Measurements from ENCODE around the gene ATP1B1. TPM values are rescaled to one million over a fixed set of nuclear protein-coding genes. Genes with fewer than 3 reads are reported as not detected.
A peak's percentile ranks its signal among the peaks of the same experiment; 100 is the strongest.

The ATP1B1 gene
- total and polyA plus RNA-seq, 2 experiments from 2014 or later = 51.0 to 73.4 TPM

- Mint-ChIP-seq H3K4me1 (peaks cover 57% of the 10 kb centered on the region), H3K36me3 (ENCODE audit: low read depth) (peaks cover 60% of the 10 kb centered on the region), H3K9me3 (peaks cover under 1% of the 10 kb centered on the region; the same call in 1 of the 3 replicates), H3K27ac (peak overlapping the region; percentile 92), H3K27me3 (ENCODE audit: insufficient read depth, low read depth, poor library complexity) (peaks cover 8% of the 10 kb centered on the region), H3K4me3 (no peak overlapping the region)
- H3F3A ChIP-seq (replicated peaks; ENCODE audit: low read depth) = 0 out of 2 replicates have a peak, but pooled peaks cover 4% of the 10 kb centered on the region
- no peak overlapping the region for H3K4me2 ChIP-seq
- peaks cover 21% of the 10 kb centered on the region for H3K36me3 ChIP-seq (ENCODE audit: insufficient read depth)
- no peaks in the 10 kb centered on the region for H3K27me3 ChIP-seq (ENCODE audit: insufficient read depth)
- H2AFZ ChIP-seq = no peak overlapping the region
- ATAC-seq = no peak
- no peaks in the 10 kb centered on the region for H3K9me2 ChIP-seq (ENCODE audit: insufficient read depth)
- no peak for DNase-seq (ENCODE audit: low spot score)
- peaks cover 81% of the 10 kb centered on the region for H3K79me2 ChIP-seq (replicated peaks; ENCODE audit: insufficient read depth)
- H3K4me1 ChIP-seq (ENCODE audit: insufficient read depth) = peaks cover 55% of the 10 kb centered on the region
- no peaks in the 10 kb centered on the region; the same call in none of the 2 replicates for H4K20me1 ChIP-seq (replicated peaks; ENCODE audit: insufficient read depth)
- no peak overlapping the region for H3K4me3 ChIP-seq
- no peak for TF ChIP-seq EZH2 (IDR thresholded peaks at IDR 0.05; ENCODE audit: low read depth, unreplicated experiment)
- TF ChIP-seq CREB1 (CRISPR knock-in tag; IDR thresholded peaks at IDR 0.05; ENCODE audit: low read depth) = no peak
- TF ChIP-seq STAT1 (IDR thresholded peaks at IDR 0.05; ENCODE audit: unreplicated experiment) = no peak
- TF ChIP-seq, protein P1, sequence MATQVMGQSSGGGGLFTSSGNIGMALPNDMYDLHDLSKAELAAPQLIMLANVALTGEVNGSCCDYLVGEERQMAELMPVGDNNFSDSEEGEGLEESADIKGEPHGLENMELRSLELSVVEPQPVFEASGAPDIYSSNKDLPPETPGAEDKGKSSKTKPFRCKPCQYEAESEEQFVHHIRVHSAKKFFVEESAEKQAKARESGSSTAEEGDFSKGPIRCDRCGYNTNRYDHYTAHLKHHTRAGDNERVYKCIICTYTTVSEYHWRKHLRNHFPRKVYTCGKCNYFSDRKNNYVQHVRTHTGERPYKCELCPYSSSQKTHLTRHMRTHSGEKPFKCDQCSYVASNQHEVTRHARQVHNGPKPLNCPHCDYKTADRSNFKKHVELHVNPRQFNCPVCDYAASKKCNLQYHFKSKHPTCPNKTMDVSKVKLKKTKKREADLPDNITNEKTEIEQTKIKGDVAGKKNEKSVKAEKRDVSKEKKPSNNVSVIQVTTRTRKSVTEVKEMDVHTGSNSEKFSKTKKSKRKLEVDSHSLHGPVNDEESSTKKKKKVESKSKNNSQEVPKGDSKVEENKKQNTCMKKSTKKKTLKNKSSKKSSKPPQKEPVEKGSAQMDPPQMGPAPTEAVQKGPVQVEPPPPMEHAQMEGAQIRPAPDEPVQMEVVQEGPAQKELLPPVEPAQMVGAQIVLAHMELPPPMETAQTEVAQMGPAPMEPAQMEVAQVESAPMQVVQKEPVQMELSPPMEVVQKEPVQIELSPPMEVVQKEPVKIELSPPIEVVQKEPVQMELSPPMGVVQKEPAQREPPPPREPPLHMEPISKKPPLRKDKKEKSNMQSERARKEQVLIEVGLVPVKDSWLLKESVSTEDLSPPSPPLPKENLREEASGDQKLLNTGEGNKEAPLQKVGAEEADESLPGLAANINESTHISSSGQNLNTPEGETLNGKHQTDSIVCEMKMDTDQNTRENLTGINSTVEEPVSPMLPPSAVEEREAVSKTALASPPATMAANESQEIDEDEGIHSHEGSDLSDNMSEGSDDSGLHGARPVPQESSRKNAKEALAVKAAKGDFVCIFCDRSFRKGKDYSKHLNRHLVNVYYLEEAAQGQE (IDR thresholded peaks at IDR 0.05; ENCODE audit: unreplicated experiment) = no peak
- TF ChIP-seq, protein P2, sequence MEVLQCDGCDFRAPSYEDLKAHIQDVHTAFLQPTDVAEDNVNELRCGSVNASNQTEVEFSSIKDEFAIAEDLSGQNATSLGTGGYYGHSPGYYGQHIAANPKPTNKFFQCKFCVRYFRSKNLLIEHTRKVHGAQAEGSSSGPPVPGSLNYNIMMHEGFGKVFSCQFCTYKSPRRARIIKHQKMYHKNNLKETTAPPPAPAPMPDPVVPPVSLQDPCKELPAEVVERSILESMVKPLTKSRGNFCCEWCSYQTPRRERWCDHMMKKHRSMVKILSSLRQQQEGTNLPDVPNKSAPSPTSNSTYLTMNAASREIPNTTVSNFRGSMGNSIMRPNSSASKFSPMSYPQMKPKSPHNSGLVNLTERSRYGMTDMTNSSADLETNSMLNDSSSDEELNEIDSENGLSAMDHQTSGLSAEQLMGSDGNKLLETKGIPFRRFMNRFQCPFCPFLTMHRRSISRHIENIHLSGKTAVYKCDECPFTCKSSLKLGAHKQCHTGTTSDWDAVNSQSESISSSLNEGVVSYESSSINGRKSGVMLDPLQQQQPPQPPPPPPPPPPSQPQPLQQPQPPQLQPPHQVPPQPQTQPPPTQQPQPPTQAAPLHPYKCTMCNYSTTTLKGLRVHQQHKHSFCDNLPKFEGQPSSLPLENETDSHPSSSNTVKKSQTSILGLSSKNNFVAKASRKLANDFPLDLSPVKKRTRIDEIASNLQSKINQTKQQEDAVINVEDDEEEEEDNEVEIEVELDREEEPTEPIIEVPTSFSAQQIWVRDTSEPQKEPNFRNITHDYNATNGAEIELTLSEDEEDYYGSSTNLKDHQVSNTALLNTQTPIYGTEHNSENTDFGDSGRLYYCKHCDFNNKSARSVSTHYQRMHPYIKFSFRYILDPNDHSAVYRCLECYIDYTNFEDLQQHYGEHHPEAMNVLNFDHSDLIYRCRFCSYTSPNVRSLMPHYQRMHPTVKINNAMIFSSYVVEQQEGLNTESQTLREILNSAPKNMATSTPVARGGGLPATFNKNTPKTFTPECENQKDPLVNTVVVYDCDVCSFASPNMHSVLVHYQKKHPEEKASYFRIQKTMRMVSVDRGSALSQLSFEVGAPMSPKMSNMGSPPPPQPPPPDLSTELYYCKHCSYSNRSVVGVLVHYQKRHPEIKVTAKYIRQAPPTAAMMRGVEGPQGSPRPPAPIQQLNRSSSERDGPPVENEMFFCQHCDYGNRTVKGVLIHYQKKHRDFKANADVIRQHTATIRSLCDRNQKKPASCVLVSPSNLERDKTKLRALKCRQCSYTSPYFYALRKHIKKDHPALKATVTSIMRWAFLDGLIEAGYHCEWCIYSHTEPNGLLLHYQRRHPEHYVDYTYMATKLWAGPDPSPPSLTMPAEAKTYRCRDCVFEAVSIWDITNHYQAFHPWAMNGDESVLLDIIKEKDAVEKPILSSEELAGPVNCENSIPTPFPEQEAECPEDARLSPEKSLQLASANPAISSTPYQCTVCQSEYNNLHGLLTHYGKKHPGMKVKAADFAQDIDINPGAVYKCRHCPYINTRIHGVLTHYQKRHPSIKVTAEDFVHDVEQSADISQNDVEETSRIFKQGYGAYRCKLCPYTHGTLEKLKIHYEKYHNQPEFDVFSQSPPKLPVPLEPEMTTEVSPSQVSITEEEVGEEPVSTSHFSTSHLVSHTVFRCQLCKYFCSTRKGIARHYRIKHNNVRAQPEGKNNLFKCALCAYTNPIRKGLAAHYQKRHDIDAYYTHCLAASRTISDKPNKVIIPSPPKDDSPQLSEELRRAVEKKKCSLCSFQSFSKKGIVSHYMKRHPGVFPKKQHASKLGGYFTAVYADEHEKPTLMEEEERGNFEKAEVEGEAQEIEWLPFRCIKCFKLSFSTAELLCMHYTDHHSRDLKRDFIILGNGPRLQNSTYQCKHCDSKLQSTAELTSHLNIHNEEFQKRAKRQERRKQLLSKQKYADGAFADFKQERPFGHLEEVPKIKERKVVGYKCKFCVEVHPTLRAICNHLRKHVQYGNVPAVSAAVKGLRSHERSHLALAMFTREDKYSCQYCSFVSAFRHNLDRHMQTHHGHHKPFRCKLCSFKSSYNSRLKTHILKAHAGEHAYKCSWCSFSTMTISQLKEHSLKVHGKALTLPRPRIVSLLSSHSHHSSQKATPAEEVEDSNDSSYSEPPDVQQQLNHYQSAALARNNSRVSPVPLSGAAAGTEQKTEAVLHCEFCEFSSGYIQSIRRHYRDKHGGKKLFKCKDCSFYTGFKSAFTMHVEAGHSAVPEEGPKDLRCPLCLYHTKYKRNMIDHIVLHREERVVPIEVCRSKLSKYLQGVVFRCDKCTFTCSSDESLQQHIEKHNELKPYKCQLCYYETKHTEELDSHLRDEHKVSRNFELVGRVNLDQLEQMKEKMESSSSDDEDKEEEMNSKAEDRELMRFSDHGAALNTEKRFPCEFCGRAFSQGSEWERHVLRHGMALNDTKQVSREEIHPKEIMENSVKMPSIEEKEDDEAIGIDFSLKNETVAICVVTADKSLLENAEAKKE (CRISPR knock-in tag; IDR thresholded peaks at IDR 0.05) = no peak
- TF ChIP-seq ZNF114 (CRISPR knock-in tag; IDR thresholded peaks at IDR 0.05) = no peak
- no peak for TF ChIP-seq ZNF331 (CRISPR knock-in tag; IDR thresholded peaks at IDR 0.05; ENCODE audit: low read depth)
- no peak for TF ChIP-seq JUNB (IDR thresholded peaks at IDR 0.05; ENCODE audit: unreplicated experiment)
- no peak overlapping the region for H3K27ac ChIP-seq (ENCODE audit: low read depth)
These were observed 5.8 kb downstream of the ATP1B1 start for GRCh38 chr1:169112241-169112640.

Data from GM23338 (cell line).